Activated CD4-positive, CD25-positive, alpha-beta regulatory T cell treated with anti-CD3 and anti-CD28 coated beads, Interleukin-2, amount 50 U/mL, for 16 hours (primary cell): ENCODE data around the gene VPS35.

ENCODE experiments used
- DNase-seq: peaks from one replicate; pipeline ENCODE4 v3.0.0-alpha.2; 2020; ENCODE audit warnings: low read depth, low spot score

The VPS35 gene

DNA sequence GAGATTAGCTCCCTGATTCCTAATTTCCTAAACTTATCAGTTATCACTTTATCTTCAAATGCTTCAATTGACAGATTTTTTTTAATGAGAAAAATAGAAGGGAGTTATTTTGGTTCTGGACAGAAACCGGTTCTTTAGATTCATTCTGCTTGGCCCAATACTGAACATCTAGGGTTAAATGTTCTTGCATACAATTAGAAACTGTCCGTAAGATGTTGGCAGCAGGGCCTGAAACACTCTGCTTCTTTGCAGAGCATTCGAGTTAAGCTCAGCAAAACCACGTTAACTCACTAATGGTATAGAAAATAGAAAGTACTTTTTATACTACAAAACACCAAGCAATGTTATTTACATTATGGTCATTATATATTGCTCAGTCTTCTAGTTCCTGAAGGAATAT is 75.0 kb downstream of the VPS35 start:
- no peak for DNase-seq

GRCh38 chr16:46613352-46613751 is 75.6 kb downstream of the VPS35 start:
- no peak for DNase-seq

GRCh38 chr16:46612121-46612520 is 76.9 kb downstream of the VPS35 start:
- no peak for DNase-seq

- DNase-seq: no peak
Observed at GRCh38 chr16:46607529-46607928, 81.4 kb downstream of the VPS35 start.

- DNase-seq: no peak
Observed at GRCh38 chr16:46606231-46606630, 82.7 kb downstream of the VPS35 start.
